GM12892 (cell line): Measurements from ENCODE around the gene TP73.

Experiments used
- POLR2A ChIP-seq: IDR thresholded peaks from 2 replicates; pipeline ENCODE4 v1.6.1; 2011; ENCODE audit warnings: low read depth, low read length, control low read depth
- TAF1 ChIP-seq: IDR thresholded peaks from 2 replicates; pipeline ENCODE4 v1.6.1; 2011; ENCODE audit warnings: low read depth, mild to moderate bottlenecking, control low read depth, low read length, borderline replicate concordance

- TF ChIP-seq POLR2A: no peak
- no peak for TF ChIP-seq TAF1
Measured at GRCh38 chr1:3638027-3638426, 14.3 kb upstream of the TP73 start.
